Measurements from ENCODE around the gene RAP1B.
A peak's percentile ranks its signal among the peaks of the same experiment; 100 is the strongest.
"Not testable (repeated sequence)": the region's sequence is repeated elsewhere in the genome, so short reads cannot be mapped to it uniquely, and the experiment has no call there.

Gene RAP1B

DNA sequence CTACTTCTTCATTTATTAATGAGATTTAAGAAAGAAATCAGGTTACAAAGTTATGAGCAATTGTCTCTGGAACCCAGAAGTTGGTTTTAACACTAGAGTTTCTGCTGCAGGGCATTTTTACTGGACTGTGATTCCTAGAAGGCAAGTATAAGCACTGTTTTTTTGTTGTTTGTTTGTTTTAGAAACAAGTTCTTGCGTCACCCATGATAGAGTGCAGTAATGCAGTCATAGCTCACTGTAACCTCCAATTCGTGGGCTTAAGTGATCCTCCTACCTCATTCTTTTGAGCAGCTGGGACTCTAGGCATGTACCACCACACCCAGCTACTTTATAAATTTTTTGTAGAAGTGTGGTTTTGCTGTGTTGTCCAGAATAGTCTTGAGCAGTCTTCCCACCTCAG lies 25.6 kb downstream of the RAP1B start:
- DNase-seq (ENCODE audit: low spot score): no peak

DNA sequence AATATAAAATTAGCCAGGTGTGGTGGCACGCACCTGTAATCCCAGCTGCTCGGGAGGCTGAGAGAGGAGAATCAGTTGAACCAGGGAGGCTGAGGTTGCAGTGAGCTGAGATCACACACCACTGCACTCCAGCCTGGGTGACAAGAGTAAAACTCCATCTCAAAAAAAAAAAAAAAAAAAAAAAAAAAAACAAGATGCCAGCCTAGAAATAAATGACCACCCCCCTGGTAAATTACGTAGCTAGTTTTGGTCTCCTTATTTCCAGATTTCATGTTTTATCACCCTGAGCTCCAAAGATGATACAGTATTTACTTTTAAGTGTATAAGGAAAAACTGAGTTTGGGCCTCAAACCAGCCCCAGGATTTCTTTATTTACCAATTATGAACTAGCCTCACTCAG lies 26.7 kb downstream of the RAP1B start:
- not testable (repeated sequence) for DNase-seq (ENCODE audit: low spot score)

DNA sequence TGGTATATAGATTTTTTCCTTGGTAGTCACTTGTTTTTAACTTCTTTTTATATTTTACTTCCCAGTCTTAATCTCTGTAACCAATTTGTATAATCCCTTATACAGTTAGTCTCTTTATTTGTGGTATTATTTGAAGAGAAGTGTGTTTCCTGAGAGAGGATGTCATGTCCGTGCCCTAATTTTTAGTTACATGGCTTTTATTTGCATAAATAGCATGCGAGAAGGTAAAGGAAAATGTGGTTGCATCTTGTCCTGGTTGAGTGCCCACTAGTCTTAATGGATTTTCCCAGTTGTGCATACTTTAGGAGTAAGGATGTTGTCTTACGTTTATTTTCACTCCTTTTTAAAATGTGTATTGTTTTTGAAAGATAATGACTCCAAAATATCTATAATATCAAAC lies 27.5 kb downstream of the RAP1B start:
- no peak for DNase-seq (ENCODE audit: low spot score)

DNA sequence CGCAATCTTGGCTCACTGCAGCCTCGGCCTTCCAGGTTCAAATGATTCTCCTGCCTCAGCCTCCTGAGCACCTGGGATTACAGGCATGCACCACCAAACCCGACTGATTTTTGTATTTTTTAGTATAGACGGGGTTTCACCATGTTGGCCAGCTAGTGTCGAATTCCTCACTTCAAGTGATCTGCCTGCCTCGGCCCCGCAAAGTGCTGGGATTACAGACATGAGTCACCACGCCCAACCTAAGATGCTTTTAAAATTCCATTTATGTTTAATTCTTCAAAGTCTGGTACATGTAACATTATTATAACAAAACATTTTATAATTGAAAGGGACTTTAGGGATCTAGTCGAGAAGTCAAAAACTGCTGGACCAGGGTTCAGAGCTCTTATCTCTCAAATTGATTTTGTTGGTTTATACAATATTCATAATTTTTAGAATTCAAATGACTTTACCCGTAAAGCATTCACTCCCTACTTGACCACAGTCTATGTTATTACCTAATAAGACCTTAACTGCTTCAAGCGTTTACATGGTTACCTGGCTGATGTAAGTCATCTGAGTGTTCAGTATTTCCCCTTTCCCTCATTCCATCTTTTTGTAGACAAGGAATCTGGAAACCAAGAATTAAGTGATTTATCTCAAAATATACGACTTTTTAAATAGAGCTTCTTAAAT lies 28.2 kb downstream of the RAP1B start:
- DNase-seq (ENCODE audit: low spot score): no peak

- no peak for DNase-seq (ENCODE audit: low spot score)
These were observed 28.7 kb downstream of the RAP1B start for GRCh38 chr12:68639396-68639767.

DNA sequence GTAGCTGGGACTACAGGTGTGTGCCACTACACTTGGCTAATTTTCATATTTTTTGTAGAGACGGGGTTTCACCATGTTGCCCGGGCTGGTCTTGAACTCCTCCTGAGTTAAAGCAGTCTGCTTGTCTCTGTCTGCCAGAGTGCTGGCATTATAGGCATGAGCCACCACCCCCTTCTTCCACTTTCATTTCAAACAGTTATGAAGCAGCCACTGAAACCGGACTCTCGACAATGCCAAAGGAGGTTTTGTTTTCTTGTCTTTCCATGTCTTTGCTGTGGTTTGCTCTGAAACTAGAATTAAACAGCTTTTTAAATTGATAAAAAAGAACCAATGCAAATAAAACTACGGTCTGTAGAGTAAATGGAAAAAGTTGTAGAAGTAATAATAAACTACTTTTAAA lies 30.4 kb downstream of the RAP1B start:
- no peak for DNase-seq (ENCODE audit: low spot score)

- DNase-seq (ENCODE audit: low spot score): no peak
These were observed 35.8 kb downstream of the RAP1B start for GRCh38 chr12:68646484-68646883.

GRCh38 chr12:68647507-68647906 lies 36.8 kb downstream of the RAP1B start:
- no peak for DNase-seq (ENCODE audit: low spot score)

DNA sequence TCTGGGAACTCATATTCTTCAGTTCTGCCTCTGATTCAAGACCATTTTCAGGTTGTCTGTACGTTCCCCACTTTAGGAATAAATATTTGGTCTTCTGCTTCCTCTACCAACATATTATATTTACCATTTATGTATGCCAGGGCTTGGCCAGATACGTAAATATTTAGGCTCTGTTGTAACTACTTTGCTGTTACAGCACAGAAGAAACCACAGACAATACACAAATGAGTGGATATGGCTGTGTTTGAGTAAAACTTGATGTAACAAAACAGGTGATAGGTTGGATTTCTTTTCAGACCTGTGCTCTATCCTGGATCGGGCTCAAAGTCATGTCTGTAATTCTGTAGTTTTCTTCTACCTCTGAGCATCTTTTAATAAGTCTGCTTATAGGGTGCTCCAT lies 37.5 kb downstream of the RAP1B start:
- DNase-seq (ENCODE audit: low spot score): no peak

- DNase-seq (ENCODE audit: low spot score): no peak
These were observed 54.4 kb downstream of the RAP1B start for GRCh38 chr12:68665016-68665569.

GRCh38 chr12:68667291-68667690 lies 56.6 kb downstream of the RAP1B start:
- DNase-seq (ENCODE audit: low spot score): no peak

DNA sequence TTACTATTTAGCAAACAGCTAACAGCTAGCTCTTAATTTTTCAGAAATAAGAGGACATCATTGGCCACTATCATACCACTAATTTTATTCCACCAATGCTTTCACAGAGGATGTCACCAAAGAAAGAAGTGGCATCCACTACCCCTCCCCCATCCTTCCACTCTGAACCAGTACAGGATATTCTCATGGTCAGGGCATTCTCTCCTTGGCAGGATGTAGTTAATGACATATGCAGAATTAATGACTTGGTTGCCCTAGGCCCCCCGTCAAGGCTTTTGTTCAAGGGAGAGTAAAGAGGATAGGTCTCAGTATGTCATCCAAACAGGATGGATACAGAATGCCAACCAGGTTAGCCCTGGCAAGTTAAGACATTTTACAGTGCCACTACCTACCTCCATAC lies 57.2 kb downstream of the RAP1B start:
- DNase-seq (ENCODE audit: low spot score): no peak

DNA sequence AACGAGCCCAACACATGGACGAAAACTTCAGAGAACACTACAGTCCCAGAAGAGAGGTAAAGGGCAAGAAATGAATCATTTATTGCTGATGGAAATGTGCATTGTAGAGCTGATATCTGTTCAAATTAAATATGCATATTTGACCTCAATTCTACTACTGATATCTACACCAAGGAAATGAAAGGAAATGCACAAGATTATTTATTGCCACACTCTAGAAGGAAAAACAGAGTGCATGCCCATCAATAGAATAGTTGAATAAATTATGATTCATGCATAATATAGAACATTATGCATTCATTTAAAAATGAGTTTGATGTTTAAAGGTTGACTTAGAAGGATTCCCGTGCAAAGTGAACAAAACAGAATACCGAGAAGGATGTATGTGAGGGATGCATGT lies 60.5 kb downstream of the RAP1B start:
- no peak for DNase-seq (ENCODE audit: low spot score)

DNA sequence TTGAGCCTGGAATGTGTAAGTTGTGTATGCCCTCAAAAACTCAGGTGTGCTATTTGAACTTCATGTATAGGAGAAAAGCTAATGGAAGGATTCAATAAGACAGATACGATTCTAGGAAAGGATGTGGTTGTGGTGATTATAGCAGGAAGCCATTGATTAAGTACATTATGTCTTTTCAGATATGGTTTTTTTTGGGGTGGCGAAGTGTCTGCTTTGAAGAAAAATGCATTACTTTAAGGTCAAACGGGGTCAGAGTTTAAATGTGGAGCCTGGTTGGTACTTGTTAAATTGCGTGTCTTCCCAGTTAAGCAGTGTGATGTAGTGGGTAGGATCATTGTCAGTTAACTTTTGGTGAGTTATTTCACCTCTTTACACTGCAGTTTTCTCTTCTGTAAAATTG lies 63.1 kb downstream of the RAP1B start:
- no peak for DNase-seq (ENCODE audit: low spot score)

DNA sequence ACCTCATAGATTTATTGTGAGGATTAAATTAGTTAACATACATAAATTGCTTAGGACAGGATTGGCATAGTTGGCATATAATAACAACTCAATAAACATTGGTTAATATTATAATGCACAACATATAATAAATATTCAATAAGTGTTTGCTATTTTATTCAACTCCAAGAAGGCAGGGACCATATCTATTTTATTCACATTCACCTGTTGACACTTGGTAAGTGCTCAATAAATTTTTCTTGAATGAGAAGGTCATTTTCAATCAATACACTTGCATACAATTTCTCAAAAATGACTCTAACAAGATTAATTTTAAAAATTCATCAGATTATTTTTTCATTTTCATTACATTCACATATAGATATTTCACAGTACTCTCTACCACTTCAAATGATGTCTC lies 63.7 kb downstream of the RAP1B start:
- no peak for DNase-seq (ENCODE audit: low spot score)

- no peak for DNase-seq (ENCODE audit: low spot score)
These were observed 64.6 kb downstream of the RAP1B start for GRCh38 chr12:68675101-68675842.

GRCh38 chr12:68676854-68677253 lies 66.2 kb downstream of the RAP1B start:
- not testable (repeated sequence) for DNase-seq (ENCODE audit: low spot score)

GRCh38 chr12:68686262-68686594 lies 75.5 kb downstream of the RAP1B start:
- DNase-seq (ENCODE audit: low spot score): no peak

GRCh38 chr12:68686595-68687521 lies 76.2 kb downstream of the RAP1B start, which contains the start of gene NUP107:
NUP107 (plus strand) TSS chr12:68686978; CDS start chr12:68687066, 88 bp downstream.
- peak; percentile 99 for DNase-seq (ENCODE audit: low spot score)

- no peak for DNase-seq (ENCODE audit: low spot score)
These were observed 84.8 kb downstream of the RAP1B start for GRCh38 chr12:68695454-68695853.

GRCh38 chr12:68699486-68699885 lies 88.8 kb downstream of the RAP1B start:
- no peak for DNase-seq (ENCODE audit: low spot score)
